ENCODE data around the gene PPP5C.
"Not testable (repeated sequence)": the region's sequence is repeated elsewhere in the genome, so short reads cannot be mapped to it uniquely, and the experiment has no call there.

The PPP5C gene, protein sequence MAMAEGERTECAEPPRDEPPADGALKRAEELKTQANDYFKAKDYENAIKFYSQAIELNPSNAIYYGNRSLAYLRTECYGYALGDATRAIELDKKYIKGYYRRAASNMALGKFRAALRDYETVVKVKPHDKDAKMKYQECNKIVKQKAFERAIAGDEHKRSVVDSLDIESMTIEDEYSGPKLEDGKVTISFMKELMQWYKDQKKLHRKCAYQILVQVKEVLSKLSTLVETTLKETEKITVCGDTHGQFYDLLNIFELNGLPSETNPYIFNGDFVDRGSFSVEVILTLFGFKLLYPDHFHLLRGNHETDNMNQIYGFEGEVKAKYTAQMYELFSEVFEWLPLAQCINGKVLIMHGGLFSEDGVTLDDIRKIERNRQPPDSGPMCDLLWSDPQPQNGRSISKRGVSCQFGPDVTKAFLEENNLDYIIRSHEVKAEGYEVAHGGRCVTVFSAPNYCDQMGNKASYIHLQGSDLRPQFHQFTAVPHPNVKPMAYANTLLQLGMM

DNA sequence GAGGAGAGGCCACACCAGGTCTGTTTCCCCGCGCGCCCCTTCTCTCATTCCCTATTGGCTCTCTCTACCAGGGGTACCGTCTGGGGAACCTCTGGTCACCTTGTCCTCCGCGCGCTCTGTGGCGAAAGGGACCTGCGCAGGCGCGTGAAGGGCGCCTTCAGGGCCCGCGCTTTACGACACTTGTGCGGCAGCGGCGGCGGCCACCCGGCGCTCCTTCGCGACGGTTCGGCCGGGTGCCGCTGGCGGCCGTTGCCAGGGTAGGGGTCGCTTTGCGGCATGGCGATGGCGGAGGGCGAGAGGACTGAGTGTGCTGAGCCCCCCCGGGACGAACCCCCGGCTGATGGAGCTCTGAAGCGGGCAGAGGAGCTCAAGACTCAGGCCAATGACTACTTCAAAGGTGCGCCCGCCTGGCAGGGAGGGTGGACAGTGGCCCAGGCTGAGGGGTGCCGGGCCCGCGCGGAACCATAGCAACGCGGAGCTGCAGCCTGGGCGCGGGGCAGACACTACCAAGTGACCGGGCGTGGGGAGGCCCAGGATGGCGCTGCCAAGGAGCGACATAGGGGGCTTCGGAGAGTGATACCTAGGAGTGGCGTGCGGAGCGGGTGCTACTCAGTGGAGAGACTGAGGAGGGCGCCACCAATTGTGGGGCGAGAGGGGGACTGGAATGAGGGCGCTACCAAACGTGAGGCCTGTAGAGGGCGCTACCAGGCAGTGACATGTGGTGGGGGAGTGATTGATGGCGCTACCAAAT, at the start of gene PPP5C:
TSS of gene PPP5C (plus strand) at position 267 of the 751 bp plus-strand sequence. CDS start at position 277, 10 bp downstream.
- peak; percentile 87 to 91 for DNase-seq

- DNase-seq: no peak
Measured at GRCh38 chr19:46297700-46298478, 49.0 kb upstream of the PPP5C start.

DNA sequence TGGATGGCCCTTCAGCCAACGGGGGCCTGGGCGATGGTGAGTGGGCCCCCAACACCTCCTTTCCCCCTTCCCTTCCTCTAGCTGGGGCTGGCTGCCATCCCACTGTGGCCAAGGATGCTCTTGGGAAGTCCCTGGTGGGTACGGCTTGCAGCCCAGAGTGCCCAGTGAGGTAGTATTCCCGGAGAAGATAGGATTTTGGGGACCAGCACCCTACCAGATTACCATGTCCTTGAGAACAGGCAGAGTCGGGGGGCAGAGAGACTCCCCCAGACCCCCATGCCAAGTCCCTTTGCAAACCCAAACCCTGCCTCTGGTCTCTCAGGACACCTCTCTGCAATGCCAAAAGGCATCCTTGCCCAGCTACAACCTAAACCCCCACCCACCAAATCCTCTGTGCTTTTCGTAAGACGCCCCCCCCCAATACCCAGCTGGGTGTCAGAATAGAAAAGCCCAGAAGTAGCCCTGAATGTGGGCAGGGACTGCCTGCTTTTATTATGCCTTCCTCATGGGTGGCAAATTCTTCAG, 48.3 kb upstream of the PPP5C start:
- DNase-seq: no peak

- DNase-seq: no peak
Measured at GRCh38 chr19:46299004-46299509, 47.8 kb upstream of the PPP5C start.

DNA sequence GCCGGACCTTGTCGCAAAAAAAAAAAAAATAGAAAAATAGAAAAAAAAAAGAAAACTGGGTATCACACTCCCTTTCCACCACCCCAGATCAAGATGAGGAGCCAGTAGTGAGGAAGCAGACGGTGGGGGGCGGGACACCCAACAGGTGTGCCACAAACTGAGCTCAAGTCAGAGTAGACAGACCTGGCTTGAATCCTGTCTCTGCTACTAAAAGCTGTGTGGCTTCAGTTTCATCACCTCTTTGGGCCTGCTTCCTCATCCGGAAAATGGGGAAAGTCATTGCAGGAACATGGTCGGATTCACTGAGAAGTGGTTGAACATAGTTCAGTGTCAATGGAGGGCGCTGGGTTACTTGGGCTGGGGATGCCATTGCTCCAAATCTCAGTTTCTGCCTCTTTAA, 47.2 kb upstream of the PPP5C start:
- no peak for DNase-seq

DNA sequence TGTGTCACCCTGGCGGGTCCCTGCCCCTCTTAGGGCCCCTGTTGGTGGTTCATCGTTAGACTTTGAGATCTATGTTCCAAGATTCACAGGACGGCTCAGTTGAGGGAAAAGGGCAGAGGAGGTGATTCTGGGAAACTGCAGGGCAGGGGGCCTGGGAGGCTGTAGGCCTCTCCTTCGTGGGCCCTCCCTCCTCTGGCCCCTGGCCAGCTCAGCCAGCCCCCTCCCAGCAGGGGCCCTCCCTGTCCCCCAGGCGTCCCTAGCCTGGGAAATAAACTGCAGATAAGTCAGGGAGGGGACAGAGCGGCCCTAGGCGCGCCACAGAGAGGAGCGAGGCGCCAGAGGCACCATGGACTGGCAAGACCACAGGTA, 43.6 kb upstream of the PPP5C start:
- no peak for DNase-seq

GRCh38 chr19:46303691-46304397, 43.0 kb upstream of the PPP5C start:
- DNase-seq: no peak

DNA sequence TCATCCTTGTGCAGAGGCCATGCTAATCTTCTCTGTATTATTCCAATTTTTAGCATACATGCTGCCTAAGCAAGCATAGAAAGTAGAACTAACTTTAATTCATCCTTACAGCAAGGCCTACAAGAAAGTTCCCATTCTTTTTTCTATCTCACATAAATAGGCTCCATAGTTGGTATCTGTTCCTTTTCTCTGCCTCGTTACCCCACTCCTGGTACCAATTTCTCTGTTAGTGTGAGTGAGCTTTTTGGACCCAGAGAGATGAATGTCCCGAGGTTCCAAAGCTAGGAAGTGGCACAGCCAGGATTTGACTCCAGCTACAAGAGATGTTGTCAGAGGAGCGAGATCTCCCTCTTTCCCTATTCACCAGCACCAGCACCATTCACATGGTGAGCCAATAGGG, 40.4 kb upstream of the PPP5C start:
- no peak for DNase-seq

DNA sequence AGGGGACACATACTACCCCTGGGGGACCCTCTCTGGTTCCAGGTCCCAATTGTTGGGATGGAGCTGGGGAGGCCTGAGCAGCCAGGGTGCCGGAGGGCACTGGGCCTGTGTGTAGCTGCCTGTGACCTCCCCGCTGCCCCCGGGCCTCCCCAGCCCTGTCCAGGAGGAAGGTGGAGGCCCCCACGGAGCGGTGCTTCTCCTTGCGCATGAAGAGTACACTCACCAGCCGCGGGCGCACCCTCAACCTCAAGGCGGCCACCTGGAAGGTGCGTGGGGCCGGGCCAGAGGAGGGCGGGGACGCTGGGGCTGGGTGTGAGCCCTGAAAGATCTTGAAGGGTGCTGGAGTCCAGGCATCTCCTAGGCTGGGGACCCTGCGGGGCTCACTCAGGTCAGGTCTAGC, 38.4 kb upstream of the PPP5C start:
- DNase-seq: no peak

GRCh38 chr19:46309056-46309455, 37.8 kb upstream of the PPP5C start:
- DNase-seq: no peak

DNA sequence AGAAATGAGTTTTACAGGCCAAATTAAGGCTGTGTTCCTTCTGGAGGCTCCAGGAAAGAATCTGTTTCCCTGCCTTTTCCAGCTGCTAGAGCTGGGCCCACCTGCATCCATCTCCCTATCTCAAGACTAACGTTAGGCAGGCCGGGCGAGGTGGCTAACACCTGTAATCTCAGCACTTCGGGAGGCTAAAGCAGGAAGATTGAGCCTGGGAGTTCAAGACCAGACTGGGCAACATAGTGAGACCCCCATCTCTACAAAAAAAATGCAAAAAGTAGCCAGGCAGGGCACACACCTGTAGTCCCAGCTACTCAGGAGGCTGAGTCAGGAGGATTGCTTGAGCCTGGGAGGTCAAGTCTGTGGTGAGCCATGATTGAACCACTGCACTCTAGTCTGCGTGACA, 35.4 kb upstream of the PPP5C start:
- DNase-seq: no peak

DNA sequence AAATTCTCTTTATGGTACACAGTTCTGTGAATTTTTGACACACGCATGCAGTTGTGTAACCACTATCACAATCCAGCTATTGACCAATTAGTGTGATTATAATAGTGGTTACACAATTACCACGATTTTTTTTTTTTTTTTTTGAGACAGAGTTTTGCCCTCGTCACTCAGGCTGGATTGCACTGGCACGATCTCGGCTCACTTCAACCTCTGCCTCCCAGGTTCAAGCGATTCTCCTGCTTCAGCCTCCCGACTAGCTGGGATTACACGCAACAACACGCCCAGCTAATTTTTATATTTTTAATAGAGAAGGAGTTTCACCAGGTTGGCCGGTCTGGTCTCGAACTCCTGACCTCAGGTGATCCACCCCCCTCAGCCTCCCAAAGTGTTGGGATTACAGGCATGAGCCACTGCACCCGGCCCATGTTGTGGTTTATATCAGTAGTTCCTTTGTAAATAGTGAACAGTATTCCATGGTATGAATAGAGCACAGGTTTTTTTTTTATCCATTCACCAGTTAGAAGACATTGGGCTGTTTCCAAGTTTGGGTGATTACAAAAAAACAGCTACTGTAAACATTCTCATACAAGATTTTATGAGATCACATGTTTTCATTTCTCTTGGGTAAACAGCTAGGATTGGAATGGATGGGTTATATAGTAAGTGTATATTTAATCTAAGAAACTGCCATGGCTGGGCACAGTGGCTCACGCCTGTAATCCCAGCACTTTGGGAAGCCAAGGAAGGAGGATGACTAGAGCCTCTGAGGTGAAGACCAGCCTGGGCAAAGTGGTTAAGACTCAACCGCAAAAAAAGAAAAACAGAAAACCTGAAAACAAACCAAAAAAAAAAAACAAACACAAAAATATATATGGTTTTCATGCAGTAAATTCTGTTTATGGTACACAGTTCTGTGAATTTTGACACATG, 33.1 kb upstream of the PPP5C start:
- DNase-seq: not testable (repeated sequence)

GRCh38 chr19:46317339-46317738, 29.5 kb upstream of the PPP5C start:
- DNase-seq: no peak

GRCh38 chr19:46319613-46320012, 27.3 kb upstream of the PPP5C start:
- no peak for DNase-seq

DNA sequence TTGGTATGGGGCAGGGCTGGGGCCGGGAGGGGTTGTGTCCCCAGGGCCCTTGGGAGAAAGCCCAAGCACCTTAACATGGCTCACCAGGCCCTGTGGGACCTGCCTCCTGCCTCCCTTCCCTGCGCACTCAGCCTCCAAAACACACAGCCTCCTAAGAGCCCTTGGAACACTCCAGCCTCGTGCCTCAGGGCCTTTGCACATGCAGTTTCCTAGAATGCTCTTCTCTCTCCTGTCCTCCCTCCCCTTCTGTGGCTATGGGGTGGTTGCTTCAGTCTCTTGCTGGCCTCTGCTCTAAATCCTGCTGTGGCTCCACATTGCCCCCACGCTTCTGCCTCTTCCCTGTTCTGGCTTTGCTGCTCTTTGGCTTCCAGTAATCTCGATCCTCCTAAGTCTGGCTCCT, 26.3 kb upstream of the PPP5C start:
- no peak for DNase-seq

DNA sequence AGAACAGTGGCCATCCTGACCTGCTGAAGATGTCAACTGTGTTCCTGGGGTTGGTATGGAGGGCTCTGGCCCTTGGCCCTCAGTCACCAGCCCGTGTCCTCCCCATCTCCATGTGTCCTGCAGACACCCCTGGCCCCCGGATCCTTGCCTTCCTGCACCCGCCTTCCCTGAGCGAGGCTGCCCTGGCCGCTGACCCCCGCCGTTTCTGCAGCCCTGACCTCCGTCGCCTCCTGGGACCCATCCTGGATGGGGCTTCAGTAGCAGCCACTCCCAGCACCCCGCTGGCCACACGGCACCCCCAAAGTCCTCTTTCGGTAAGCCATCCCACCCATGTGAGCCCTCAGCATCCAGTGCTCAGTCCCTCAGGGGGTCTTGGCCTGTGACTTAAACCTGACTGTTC, 25.2 kb upstream of the PPP5C start:
- DNase-seq: no peak

DNA sequence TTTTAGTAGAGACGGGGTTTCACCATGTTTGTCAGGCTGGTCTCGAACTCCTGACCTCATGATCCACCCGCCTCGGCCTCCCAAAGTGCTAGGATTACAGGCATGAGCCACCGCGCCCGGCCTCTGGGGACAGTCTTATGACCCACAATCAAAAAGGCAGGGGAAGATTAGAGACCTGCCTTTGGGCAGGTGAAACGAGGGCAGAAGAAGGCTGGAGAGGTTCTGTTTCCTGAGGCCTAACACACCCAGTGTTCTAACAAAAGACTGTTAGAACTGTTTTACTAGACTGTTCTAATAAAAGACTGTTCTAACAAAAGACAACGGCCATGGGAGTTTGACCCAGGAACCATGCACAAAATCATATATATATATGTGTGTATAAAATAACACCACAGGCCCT, 23.7 kb upstream of the PPP5C start:
- DNase-seq: not testable (repeated sequence)

- no peak for DNase-seq
Measured at GRCh38 chr19:46324277-46324676, 22.6 kb upstream of the PPP5C start.

GRCh38 chr19:46326608-46327007, 20.3 kb upstream of the PPP5C start:
- DNase-seq: no peak

DNA sequence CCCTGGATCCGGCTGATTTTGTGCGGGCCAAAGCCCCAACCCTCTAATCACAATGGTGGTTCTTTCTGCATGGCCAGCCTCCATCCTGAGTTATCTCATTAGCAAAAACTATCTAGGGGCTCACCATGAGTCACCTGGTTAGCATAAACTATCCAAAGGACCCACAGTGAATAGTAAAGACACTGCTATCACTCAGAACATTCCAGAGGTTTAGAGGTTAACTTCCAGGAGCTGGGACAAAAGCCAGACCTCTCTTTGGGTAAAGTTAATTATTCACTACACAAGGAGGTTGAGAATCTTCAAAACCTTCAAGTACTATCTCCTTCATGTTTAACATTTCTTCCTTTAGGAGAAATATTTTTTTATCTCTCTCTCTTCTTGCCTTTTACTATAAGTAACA, 18.8 kb upstream of the PPP5C start:
- DNase-seq: no peak

DNA sequence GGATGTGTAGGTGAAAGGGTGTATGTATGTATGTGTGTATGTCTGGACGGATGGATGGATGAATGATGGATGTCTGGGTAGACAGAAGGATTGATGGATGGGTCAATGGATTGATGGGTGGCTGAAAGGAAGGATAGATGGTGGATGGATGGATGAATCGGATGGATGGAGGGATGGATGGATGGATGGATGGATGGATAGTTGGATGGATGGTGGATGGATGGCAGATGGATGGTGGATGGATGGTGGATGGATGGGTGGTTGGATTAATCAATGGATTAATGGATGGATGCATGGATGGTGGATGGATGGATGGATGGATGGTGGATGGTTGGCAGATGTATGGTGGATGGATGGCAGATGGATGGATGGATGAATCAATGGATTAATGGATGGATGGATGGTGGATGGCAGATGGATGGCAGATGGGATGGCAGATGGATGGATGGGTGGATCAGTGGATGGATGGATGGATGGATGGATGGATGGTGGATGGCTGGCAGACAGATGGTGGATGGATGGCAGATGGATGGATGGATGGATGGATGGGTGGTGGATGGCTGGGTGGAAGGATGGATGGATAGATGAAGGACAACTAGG, 16.5 kb upstream of the PPP5C start:
- no peak for DNase-seq
